ENCODE measurements around the gene HOXB3.

The HOXB3 gene

GRCh38 chr17:48556576-48557401, 33.3 kb downstream of the HOXB3 start:
- no peak for DNase-seq (ENCODE audit: low read depth in 2 of 2)

- no peak for DNase-seq (ENCODE audit: low read depth in 2 of 2)
Observed at GRCh38 chr17:48556229-48556575, 33.8 kb downstream of the HOXB3 start.

DNA sequence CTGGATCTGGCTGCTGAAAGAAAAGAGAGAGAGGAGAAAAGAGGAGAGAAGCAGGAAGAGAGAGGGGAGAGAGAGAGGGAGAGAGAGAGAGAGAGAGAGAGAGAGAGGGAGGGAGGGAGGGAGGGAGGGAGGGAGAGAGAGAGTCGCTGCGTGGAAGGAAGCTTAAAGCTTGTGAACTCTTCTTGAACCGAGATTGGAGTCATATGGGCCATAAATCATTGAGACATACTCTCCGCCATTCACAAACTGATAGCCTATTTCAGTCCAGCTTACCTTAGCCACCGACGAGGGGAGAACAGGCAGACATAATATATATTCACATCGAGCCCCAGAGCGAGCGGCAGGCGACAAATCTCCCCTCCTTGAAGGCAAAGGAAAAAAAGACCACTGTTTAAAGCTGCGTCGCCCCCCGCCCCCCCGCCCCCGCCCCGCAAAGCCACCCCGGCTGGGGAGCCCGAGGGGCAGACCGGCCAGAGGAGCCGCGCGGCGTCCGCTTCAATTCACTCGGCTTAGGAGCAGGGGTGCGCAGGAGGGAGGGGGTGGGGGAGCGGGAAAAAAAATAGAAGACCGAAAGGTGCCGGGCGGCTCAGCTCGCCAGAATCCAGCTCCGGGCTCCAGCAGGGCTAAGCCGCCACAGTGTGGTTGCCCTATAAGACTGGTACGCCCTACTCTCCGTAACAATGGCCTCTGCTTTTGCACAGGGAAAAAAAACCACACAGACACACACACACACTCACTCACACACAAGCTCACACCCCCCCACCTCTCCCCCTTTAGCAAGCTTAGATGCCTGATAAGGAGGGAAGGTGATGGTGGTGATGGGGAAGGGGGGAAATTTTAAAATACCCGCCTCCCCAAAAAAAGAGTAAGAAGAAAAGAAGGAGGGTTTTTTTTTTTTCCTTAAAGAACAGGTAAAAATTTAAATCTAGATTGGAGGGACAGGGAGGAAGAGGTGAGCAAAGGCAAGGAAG, 34.5 kb downstream of the HOXB3 start:
- no peak for DNase-seq (ENCODE audit: low read depth in 2 of 2)

DNA sequence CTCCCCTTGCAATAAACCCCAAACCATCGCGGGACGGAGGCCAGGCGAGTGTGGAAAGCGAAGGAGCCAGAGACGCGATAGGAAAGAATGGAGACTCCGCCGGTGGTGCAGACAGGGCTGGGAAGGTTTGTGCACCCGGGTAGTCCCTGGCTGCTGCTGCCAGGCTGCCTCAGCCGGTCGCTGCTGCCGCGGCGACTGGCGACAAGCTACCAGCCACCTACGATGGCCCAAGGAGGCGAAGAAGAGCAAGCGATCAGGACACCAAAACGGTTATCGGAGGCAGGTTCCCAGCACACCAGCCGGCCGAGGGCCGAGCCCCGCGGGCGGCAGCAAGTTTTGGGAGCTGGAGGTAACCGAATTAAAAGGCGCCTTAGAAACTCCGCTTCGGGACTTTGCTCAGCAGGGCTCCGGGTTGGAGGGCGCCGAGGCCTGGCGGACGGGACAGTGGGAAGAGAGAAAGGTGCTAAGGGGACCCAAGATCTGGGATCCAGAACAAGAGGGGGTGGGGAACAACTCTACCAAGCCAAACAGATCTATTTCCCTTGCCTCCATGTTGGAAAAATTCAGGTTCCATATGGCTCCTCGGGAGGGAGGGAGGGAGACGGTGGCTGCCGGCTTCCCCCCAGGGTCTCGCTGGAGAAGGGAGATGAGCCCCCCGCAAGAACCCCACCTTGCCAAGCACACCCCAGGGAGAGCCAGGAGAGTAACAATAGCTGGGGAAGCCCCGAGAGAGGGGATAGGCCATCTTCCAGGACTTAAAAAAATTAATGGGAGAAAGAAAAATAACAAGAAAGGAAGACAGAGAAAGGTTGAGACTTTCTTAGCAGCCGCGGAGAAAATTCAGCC, 35.4 kb downstream of the HOXB3 start:
- DNase-seq (ENCODE audit: low read depth in 2 of 2), result no peak

- no peak for DNase-seq (ENCODE audit: low read depth in 2 of 2)
Observed at GRCh38 chr17:48553826-48554225, 36.2 kb downstream of the HOXB3 start.

- no peak for DNase-seq (ENCODE audit: low read depth in 2 of 2)
Observed at GRCh38 chr17:48553190-48553547, 36.9 kb downstream of the HOXB3 start.

DNA sequence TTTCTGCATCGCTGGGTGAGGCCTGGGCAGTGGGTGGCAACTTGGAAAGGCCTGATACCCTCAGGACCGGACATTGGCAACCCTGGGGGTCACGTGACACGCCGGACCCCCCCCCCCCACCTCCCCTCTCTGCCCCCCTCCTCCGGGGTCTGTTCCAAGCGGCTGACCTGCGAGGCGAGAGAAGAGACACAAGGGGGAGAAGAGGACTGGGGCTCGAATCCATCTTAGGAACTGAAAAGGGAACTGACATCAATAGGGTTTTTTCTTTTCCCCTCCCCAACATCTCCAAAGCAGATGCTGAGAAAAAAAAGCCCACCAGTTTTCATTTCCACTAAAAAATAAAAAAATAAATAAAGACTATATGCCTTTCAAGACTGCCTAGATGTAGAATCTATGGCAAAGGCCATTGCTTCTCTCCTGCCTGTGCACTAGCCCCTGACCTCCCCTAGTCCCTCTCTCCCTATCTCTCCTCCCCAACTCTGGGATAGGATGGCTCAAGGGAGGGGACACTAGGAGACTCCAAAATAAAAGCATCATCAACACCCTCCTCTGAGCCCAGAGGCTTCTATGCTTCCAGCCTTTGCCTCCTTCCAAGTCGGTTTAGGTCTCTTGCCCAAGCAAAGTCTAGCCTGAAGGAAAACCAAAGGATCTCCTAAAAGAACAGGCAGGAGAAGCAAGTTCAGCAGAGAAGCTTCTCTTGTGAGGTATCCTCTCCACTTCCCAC, 37.4 kb downstream of the HOXB3 start:
- no peak for DNase-seq (ENCODE audit: low read depth in 2 of 2)

DNA sequence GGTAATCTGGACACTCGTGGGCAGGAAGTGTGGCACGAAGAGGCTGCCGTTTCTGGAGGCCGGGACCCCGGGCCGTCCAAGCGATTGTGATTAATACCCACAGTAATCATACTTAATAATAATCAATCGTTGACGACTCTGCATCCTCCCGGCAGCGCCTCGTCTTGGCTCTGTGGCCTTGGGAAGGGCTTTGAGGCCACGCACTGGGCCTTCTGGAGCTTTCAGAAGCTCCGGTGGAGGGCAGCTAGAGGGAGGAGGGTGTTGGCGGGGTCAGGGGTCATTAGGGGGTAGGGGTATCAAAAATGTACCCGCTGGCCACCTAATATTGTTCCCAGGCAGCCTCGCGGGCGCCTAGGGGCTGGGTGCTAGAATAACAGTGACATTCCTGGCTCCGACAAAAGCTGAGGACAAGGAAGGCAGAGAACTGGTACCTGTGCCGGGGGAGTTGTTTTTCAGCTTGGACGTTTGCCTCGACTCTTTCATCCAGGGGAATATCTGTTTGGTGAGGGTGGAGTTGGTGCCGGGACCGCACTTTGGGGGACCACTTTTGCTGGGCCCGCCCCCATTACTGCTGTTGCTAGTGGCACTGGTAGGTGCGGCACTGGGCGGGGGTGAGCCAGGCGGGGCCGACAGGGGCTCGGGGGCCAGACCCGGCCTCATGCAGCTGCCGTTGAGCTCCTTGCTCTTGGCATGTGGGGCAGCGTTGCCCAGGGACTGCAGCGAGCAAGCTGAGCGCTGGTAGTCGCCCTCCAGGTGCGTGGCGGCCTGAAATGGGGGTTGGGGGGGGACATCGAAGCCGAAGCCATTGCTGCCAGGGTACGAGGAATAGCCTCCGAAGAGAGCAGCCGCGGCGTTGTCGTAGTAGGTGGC, 38.2 kb downstream of the HOXB3 start:
- no peak for DNase-seq (ENCODE audit: low read depth in 2 of 2)

DNA sequence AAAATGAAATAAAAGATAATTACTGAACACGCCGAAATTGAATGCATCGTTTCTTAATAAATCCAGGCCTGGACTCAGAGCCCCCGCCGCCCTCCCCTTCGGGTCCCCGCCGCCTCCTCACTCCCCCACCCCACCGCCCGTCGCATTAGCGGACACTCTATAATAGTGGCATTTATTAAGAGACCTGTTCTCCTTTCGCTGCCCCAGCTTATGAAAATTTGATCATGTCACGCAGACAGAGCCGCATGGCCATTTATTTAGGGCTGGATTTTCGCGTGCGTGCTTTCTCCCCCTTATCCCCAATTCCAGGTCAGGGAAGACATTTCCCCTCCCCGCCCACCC, 38.9 kb downstream of the HOXB3 start:
- no peak for DNase-seq (ENCODE audit: low read depth in 2 of 2)

GRCh38 chr17:48550502-48551213, 39.4 kb downstream of the HOXB3 start:
- no peak for DNase-seq (ENCODE audit: low read depth in 2 of 2)

DNA sequence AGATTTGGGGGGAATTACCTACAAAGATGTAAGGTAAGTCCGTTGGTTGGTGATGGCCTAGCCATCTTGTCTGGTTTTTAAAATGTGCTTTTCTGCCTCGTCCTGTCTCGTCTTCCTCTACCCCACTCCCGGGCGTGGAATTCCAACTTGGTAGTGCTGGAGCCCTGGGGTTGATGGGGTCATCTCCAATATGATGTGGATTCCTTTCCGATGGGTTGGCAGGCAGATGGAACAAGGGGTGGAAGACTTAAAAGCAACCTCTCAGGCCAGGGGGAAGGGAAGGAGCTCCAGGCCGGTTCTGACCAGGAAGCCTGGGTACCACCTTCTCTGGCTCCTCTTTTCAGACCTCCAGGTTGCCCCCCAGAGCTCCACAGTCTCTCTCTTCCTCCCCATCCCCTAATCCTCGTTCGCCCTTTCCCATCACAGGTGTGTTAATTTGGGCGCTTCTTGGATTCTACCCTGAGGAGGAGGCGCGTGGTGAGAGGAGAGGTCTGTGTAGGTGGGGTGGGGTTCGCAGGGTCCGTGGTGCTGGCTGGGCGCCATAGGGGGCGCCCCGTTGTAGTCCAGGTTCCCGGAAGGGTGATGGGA, 40.0 kb downstream of the HOXB3 start:
- no peak for DNase-seq (ENCODE audit: low read depth in 2 of 2)

DNA sequence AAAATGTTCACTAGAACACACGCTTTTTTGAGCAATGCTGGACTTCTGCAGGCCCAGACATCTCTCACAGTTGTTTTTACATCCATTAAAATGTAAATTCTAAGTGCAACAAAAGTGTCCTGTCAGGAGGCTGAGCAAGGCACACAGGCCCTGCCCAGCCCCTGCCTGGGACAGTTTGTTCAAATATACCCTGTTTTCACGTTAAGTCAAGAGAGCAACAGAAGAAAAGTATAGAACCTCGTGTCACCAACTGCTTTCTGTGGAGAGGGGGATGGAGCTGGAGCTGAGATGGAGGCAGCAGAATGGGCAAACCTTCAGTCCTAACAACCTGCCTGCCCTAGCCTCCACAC, 40.8 kb downstream of the HOXB3 start:
- no peak for DNase-seq (ENCODE audit: low read depth in 2 of 2)

DNA sequence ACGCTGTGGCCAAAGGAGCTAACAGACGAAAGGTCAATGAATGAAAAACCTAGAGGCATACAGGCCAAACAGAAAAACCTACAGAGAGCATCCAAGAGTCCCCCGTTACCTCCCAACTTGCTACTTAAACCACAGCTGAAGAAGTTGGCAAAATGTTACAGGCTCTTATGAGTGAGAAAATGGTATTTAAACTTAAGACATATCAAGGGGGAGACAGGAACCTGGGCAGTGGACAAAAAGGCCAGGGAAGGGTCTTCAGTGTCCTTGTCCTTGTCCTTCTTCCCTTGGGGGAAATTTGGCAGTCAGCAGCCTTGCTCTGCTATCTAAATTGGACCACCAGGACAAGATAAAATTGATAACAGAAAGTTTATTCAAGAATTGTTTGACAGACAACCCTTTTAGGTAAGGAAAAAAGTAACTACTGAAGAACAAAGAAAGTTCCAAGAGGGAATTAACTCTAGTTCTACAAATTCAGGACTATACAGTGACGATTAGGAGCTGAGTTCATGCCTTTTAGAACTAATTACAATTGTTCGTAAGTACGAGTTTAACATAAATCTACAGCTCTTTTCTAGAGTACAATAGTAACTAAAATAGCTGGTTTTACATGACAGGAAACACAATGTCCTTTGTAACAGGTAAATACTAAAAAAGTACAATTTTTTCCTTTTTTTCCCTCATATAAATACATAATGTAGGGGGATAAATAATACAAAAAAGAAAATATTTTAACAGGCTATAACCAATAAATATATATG, 41.3 kb downstream of the HOXB3 start:
- no peak for DNase-seq (ENCODE audit: low read depth in 2 of 2)

GRCh38 chr17:48547808-48548522, 42.1 kb downstream of the HOXB3 start:
- no peak for DNase-seq (ENCODE audit: low read depth in 2 of 2)

GRCh38 chr17:48546924-48547807, 42.9 kb downstream of the HOXB3 start:
- DNase-seq (ENCODE audit: low read depth in 2 of 2), result no peak

DNA sequence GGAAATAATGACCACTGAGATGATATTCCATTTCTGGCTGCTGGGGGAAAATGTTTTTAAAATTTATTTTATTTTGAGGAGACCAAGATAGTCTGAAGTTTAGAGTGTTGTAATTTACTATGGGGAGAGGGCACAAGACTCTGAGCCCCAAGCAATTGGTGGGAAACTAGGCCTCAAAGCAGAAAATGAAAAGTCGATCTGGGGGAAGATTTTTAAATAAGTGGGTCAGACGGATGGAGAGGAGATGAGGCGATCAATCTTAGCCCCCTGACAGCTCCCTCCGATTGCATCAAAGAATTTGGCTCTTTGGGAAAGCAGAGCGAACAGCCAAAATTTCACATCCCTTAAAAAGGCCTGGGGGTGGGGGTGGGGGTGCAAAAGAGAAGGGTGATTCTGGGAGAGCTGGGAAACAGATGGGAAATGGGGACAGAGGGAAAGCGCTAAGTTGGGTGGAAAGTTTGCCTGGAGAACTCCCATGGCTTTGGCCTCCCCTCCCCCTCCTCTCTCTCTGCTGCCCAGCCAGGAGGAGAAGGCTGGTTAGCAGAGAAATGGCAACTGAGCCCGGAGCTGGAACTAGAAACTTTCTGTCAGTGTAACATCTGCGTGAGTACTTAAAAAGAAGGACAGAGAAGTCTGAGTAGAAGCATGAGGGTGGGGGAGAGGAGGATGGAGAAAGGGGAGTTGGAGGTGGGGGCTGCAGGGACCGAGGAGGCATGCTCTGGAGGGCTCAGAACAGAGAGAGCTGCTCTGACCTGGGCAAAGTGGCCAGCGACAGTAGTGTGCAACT, 43.7 kb downstream of the HOXB3 start:
- no peak for DNase-seq (ENCODE audit: low read depth in 2 of 2)
